Stimulated activated naive CD8-positive, alpha-beta T cell treated with anti-CD3 and anti-CD28 coated beads, Interleukin-15, amount 100 ng/mL, for 72 hours (primary cell): ENCODE measurements around the gene MOK.
A peak's percentile ranks its signal among the peaks of the same experiment; 100 is the strongest.

ENCODE experiments used
- ATAC-seq: fragments of 150-1000 bp; cut with Tn5 transposase; 2 replicates; pipeline ENCODE4 v1.10.0; 2021; ENCODE audit warnings: mild to moderate bottlenecking, moderate library complexity
- DNase-seq, 2 donors: peaks; one replicate each; pipeline ENCODE4 v3.0.0; 2021 to 2022
- H3K27ac Mint-ChIP-seq, 2 donors: one replicate each; pipeline ENCODE4 v1.8.0; 2022; ENCODE audit warnings: mild to moderate bottlenecking in 2 of 2, mixed read lengths in 2 of 2, moderate library complexity in 2 of 2
- H3K27me3 Mint-ChIP-seq: one replicate; pipeline ENCODE4 v1.8.0; 2022; ENCODE audit warnings: mixed read lengths
- H3K4me1 Mint-ChIP-seq: one replicate; pipeline ENCODE4 v1.8.0; 2022; ENCODE audit warnings: mild to moderate bottlenecking, mixed read lengths
- H3K4me3 Mint-ChIP-seq, 2 donors: one replicate each; pipeline ENCODE4 v1.8.0; 2022; ENCODE audit warnings: mild to moderate bottlenecking in 2 of 2, mixed read lengths in 2 of 2, moderate library complexity in 1 of 2
- H3K9me3 Mint-ChIP-seq, 2 donors: one replicate each; pipeline ENCODE4 v1.8.0; 2022; ENCODE audit warnings: mixed read lengths in 2 of 2

Gene MOK

GRCh38 chr14:102217399-102217798 lies 87.6 kb downstream of the MOK start:
- Mint-ChIP-seq H3K27me3 (no peaks in the 10 kb centered on the region), H3K27ac (peak overlapping the region; percentile 44 to 80), H3K4me1 (peaks cover 24% of the 10 kb centered on the region), H3K4me3 (no peak overlapping the region), H3K9me3 (no peaks in the 10 kb centered on the region)
- ATAC-seq (no peak), DNase-seq (no peak)

GRCh38 chr14:102215576-102216250 lies 89.3 kb downstream of the MOK start:
- DNase-seq (no peak), ATAC-seq (no peak)
- Mint-ChIP-seq H3K9me3 (no peaks in the 10 kb centered on the region), H3K4me1 (peaks cover 17% of the 10 kb centered on the region), H3K27ac (peak overlapping the region in 1 of 2 donors; percentile 79), H3K27me3 (no peaks in the 10 kb centered on the region), H3K4me3 (no peak overlapping the region)

- H3K4me3 Mint-ChIP-seq, result no peak overlapping the region
- DNase-seq (no peak), ATAC-seq (no peak)
- no peak overlapping the region for H3K27ac Mint-ChIP-seq
- H3K9me3 Mint-ChIP-seq, result no peaks in the 10 kb centered on the region
- no peaks in the 10 kb centered on the region for H3K27me3 Mint-ChIP-seq
- H3K4me1 Mint-ChIP-seq, result peaks cover 11% of the 10 kb centered on the region
Observed at GRCh38 chr14:102215071-102215470, 89.9 kb downstream of the MOK start.

- no peak overlapping the region for H3K4me3 Mint-ChIP-seq
- no peaks in the 10 kb centered on the region for H3K9me3 Mint-ChIP-seq
- H3K27ac Mint-ChIP-seq, result peak overlapping the region in 1 of 2 donors; percentile 34
- peaks cover 2% of the 10 kb centered on the region for H3K4me1 Mint-ChIP-seq
- H3K27me3 Mint-ChIP-seq, result no peaks in the 10 kb centered on the region
- ATAC-seq, result no peak
- no peak for DNase-seq
Observed at GRCh38 chr14:102213984-102214658, 90.8 kb downstream of the MOK start.

- peak overlapping the region in 1 of 2 donors; percentile 34 for H3K27ac Mint-ChIP-seq
- no peaks in the 10 kb centered on the region for H3K4me1 Mint-ChIP-seq
- H3K27me3 Mint-ChIP-seq, result no peaks in the 10 kb centered on the region
- ATAC-seq, result no peak
- H3K4me3 Mint-ChIP-seq, result no peak overlapping the region
- DNase-seq, result no peak
- H3K9me3 Mint-ChIP-seq, result no peaks in the 10 kb centered on the region
Observed at GRCh38 chr14:102213470-102213869, 91.5 kb downstream of the MOK start.

GRCh38 chr14:102212845-102213244 lies 92.1 kb downstream of the MOK start:
- Mint-ChIP-seq H3K9me3 (no peaks in the 10 kb centered on the region), H3K27me3 (no peaks in the 10 kb centered on the region), H3K4me1 (no peaks in the 10 kb centered on the region), H3K4me3 (no peak overlapping the region), H3K27ac (no peak overlapping the region)
- ATAC-seq (no peak), DNase-seq (no peak)

- Mint-ChIP-seq H3K9me3 (no peaks in the 10 kb centered on the region), H3K27me3 (no peaks in the 10 kb centered on the region), H3K27ac (no peak overlapping the region), H3K4me3 (no peak overlapping the region), H3K4me1 (no peaks in the 10 kb centered on the region)
- DNase-seq (no peak), ATAC-seq (no peak)
Observed at GRCh38 chr14:102212356-102212755, 92.6 kb downstream of the MOK start.

GRCh38 chr14:102211240-102211639 lies 93.7 kb downstream of the MOK start:
- no peak overlapping the region for H3K4me3 Mint-ChIP-seq
- no peaks in the 10 kb centered on the region for H3K9me3 Mint-ChIP-seq
- DNase-seq (no peak), ATAC-seq (no peak)
- H3K4me1 Mint-ChIP-seq, result no peaks in the 10 kb centered on the region
- H3K27me3 Mint-ChIP-seq, result no peaks in the 10 kb centered on the region
- peak overlapping the region in 1 of 2 donors; percentile 30 for H3K27ac Mint-ChIP-seq

- Mint-ChIP-seq H3K27ac (no peak overlapping the region), H3K27me3 (no peaks in the 10 kb centered on the region), H3K9me3 (no peaks in the 10 kb centered on the region), H3K4me3 (no peak overlapping the region), H3K4me1 (peaks cover 2% of the 10 kb centered on the region)
- DNase-seq (no peak), ATAC-seq (no peak)
Observed at GRCh38 chr14:102210421-102211042, 94.4 kb downstream of the MOK start.

GRCh38 chr14:102209224-102209966 lies 95.6 kb downstream of the MOK start:
- peaks cover 7% of the 10 kb centered on the region for H3K4me1 Mint-ChIP-seq
- no peaks in the 10 kb centered on the region for H3K27me3 Mint-ChIP-seq
- H3K4me3 Mint-ChIP-seq, result no peak overlapping the region
- H3K27ac Mint-ChIP-seq, result no peak overlapping the region
- DNase-seq (no peak), ATAC-seq (no peak)
- H3K9me3 Mint-ChIP-seq, result no peaks in the 10 kb centered on the region

- Mint-ChIP-seq H3K27me3 (no peaks in the 10 kb centered on the region), H3K9me3 (no peaks in the 10 kb centered on the region), H3K27ac (no peak overlapping the region), H3K4me1 (peaks cover 14% of the 10 kb centered on the region), H3K4me3 (no peak overlapping the region)
- DNase-seq, result no peak
- ATAC-seq, result no peak
Observed at GRCh38 chr14:102208741-102209140, 96.2 kb downstream of the MOK start.

GRCh38 chr14:102207831-102208365 lies 97.1 kb downstream of the MOK start:
- Mint-ChIP-seq H3K27me3 (no peaks in the 10 kb centered on the region), H3K27ac (peak overlapping the region in 1 of 2 donors; percentile 63), H3K4me3 (no peak overlapping the region), H3K4me1 (peaks cover 22% of the 10 kb centered on the region), H3K9me3 (no peaks in the 10 kb centered on the region)
- ATAC-seq, result no peak
- no peak for DNase-seq

GRCh38 chr14:102206918-102207317 lies 98.0 kb downstream of the MOK start:
- Mint-ChIP-seq H3K27me3 (no peaks in the 10 kb centered on the region), H3K9me3 (no peaks in the 10 kb centered on the region), H3K27ac (no peak overlapping the region), H3K4me3 (no peak overlapping the region), H3K4me1 (peaks cover 32% of the 10 kb centered on the region)
- DNase-seq (no peak), ATAC-seq (no peak)

- Mint-ChIP-seq H3K27me3 (no peaks in the 10 kb centered on the region), H3K4me3 (no peak overlapping the region), H3K9me3 (no peaks in the 10 kb centered on the region), H3K4me1 (peaks cover 46% of the 10 kb centered on the region), H3K27ac (no peak overlapping the region)
- DNase-seq (no peak), ATAC-seq (no peak)
Observed at GRCh38 chr14:102205560-102205959, 99.4 kb downstream of the MOK start.

- Mint-ChIP-seq H3K9me3 (no peaks in the 10 kb centered on the region), H3K4me3 (no peak overlapping the region), H3K27ac (no peak overlapping the region), H3K27me3 (no peaks in the 10 kb centered on the region), H3K4me1 (peaks cover 67% of the 10 kb centered on the region)
- ATAC-seq (no peak), DNase-seq (no peak)
Observed at GRCh38 chr14:102203382-102203781, 101.6 kb downstream of the MOK start.
